Stimulated activated CD8-positive, alpha-beta memory T cell treated with anti-CD3 and anti-CD28 coated beads, Interleukin-15, amount 100 ng/mL, for 1 hour (primary cell): Measurements from ENCODE around the gene PTPRE.

ENCODE experiments used
- DNase-seq: peaks from one replicate; pipeline ENCODE4 v3.0.0-alpha.2; 2020; ENCODE audit warnings: low read depth

PTPRE gene

GRCh38 chr10:127906548-127907377, at the start of gene PTPRE:
PTPRE (plus strand) TSS chr10:127907103; CDS start chr10:128040882, 133,779 bp downstream.
- peak; percentile 8 for DNase-seq

- DNase-seq, result no peak
Measured at GRCh38 chr10:127860592-127860991, 46.3 kb upstream of the PTPRE start.

- DNase-seq, result no peak
Measured at GRCh38 chr10:127863231-127863825, 43.6 kb upstream of the PTPRE start.

GRCh38 chr10:127866276-127867013, 40.5 kb upstream of the PTPRE start:
- no peak for DNase-seq

GRCh38 chr10:127867805-127868204, 39.1 kb upstream of the PTPRE start:
- DNase-seq, result no peak

DNA sequence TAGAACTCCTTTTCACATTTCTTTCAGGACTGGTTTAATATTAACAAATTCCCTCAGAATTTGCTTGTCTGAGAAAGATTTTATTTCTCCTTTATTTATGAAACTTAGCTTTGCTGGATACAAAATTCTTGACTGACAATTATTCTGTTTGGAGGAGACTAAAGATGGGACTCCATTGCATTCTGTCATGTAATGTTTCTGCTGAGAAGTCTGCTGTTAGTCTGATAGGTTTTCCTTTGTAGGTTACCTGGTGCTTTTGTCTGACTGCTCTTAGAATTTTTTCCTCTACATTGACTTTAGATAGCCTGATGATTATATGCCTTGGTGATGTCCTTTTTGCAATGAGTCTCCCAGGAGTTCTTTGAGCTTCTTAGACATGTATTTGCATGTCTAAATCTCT, 37.6 kb upstream of the PTPRE start:
- no peak for DNase-seq

DNA sequence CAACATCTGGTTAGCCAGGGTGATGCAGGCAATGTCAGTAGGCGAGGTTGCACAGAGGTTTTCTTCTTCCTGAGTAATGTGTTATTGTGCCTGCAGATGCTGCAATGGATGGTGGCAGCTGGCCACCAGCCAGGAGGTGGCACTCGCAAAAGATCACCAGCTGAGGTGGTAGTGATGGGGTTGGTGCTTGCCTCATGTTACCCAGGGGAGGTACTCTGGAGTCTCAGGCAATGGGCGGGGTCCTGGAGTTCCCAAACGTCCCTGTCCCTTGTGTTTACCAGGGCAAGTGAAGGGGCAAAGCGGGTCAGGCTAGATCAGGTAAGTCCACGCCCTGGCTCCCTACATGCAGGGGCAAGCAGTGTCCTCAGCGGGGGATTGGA, 35.3 kb upstream of the PTPRE start:
- no peak for DNase-seq

- DNase-seq, result no peak
Measured at GRCh38 chr10:127872011-127872761, 34.7 kb upstream of the PTPRE start.

DNA sequence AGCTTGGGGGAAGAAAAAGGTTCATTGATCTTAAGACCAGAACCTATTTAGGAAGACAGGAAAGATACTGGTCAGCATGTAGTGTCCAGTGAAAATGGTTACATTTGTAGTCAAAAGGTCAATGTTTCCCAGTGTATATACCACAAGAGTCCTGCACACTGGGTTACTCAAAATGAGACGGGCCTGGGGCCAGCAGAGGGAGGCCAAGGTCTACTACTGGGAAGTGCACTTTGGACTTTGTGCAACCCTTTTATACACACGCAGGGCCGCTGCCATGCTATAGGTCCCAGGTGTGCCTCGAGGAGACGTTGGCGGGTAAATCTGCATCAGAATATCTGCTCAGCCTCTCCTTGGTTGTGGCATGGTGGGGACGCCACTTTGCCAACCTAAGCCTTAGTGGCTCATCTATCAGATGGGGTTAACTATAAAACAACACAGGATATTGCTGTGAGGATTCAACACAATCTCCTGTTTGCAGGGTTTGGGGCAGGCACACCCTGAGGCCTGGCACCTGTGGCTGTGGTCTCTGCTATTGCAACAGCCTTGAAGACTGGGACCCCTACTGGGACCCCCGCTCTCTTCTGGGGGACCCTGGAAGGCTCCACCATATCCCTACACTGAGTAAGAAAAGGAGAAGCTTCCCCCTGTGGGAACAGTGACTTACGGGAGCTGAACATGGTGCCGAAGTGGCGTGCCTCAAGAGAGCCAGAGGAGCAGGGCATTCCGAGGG, 33.9 kb upstream of the PTPRE start:
- DNase-seq, result no peak

- DNase-seq, result no peak
Measured at GRCh38 chr10:127873901-127874470, 32.9 kb upstream of the PTPRE start.

DNA sequence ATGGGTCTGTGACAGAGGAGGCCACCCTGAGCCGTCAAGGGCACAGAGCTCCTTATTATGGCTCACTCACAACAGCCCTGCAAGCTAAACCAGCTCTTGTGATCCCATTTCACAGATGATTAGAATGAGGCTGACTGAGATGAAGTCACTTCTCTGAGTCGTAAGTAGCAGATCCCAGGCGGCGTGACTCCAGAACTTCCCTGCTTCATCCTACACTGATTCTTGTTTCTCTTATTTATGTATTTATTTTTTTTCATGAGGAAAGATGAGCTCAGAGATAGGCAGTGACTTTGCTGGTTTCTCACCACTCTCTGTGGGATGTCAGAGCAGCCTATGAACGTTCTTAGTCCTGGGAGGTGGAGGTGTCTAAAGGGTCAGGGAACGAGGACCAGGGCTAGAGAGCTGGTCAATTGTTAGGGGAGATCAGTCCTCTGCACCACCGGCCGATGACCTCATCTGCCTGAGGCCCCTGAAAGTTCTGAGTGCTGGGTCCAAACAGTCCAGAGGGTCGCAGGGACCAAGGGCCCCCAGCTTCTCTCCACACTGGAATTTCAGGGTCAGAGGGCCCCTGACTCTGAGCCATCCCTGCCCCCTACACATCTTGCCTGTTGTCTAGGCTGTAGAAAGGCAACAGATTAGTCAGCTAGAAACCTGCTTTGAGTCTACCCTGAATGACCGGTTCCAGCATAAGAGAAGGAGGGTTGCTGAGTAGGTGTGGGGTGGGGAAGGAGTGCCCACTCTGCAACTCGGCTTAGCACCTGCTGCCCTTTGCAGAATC, 32.0 kb upstream of the PTPRE start:
- no peak for DNase-seq

- DNase-seq, result no peak
Measured at GRCh38 chr10:127875449-127875765, 31.5 kb upstream of the PTPRE start.

GRCh38 chr10:127875916-127876315, 31.0 kb upstream of the PTPRE start:
- no peak for DNase-seq

DNA sequence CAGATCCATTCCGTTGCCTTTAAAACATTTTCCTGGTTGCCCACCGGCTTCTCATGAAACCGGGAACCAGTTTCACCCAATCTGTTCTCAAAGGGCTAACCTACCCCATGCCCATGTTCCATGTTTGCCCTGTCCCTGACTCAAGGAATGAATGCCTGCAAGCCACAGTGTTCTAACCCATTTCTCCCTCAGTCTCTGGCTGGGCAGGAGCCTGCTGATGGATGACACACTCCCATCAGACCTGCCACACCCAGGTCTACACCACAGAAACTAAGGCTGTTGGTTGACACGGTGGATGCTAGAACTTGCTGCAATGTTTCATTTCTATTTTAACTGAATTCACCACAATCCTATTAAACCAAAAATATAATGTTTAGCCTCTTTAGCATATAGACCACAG, 29.8 kb upstream of the PTPRE start:
- DNase-seq, result no peak

- DNase-seq, result no peak
Measured at GRCh38 chr10:127877699-127878098, 29.2 kb upstream of the PTPRE start.

GRCh38 chr10:127878475-127879055, 28.3 kb upstream of the PTPRE start:
- DNase-seq, result no peak

DNA sequence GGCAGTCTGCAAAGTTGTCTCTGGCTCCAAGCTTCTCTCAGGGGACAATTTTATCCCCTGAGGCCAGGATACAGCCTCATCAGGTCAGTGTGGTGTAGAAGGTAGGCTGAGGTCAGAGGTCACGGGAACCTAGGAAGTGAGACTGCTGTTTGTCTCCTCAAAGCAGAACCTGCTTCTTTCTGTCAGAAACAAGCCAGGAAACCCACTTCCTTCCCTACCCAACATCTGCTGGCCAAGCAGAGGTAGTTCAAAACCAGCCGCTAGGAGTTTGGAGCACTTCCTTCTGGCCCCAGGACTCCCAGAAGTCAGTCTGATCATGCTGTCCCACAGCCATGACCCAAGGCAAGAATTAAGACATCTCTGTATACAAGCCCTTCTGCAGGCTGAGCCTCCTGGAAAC, 26.3 kb upstream of the PTPRE start:
- DNase-seq, result no peak

GRCh38 chr10:127881262-127881661, 25.6 kb upstream of the PTPRE start:
- no peak for DNase-seq

GRCh38 chr10:127882391-127882790, 24.5 kb upstream of the PTPRE start:
- DNase-seq, result no peak

- DNase-seq, result no peak
Measured at GRCh38 chr10:127882801-127883459, 24.0 kb upstream of the PTPRE start.
